ENCODE measurements around the gene SUMO4. TPM values are rescaled to one million over a fixed set of nuclear protein-coding genes. Genes with fewer than 3 reads are reported as not detected.

SUMO4 gene
- total and polyA plus RNA-seq, 10 of the 15 experiments (the other 5 are each of a cell fraction or from before 2014, with no cell fraction given): 0.07 to 5.3 (median 1.0) TPM; not detected in 1

DNA sequence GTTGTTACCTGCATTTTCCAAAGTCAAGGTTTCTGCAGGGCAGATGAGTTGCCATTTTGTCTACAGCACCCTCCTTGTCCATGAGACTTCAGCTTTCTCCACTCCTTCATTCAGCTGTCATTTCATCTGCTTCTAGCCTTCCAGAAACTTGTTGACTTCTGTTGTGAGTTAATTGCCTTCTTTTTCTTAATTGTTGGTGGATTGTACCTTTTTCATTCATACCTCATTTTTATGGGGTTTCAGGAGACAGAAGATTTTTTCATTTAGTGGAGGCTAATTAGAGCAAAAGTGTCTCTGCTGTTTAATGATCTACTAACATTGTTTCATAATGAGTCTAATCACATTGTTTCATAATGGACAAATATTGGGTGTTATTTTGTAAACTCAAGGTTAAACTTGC, 7.5 kb upstream of the SUMO4 start (continued):
- TF ChIP-seq GABPA (IDR thresholded peaks at IDR 0.05; ENCODE audit: low read depth) (no peak), IKZF1 (conservative IDR thresholded peaks at IDR 0.05) (peak; percentile 61), FOXM1 (IDR thresholded peaks at IDR 0.05; ENCODE audit: low read depth, low read length) (no peak), RFX5 (IDR thresholded peaks at IDR 0.05; ENCODE audit: low read depth, low read length) (no peak), SRF (IDR thresholded peaks at IDR 0.05; ENCODE audit: low read depth in 2 of 2, low read length in 2 of 2) (no peak), CBFB (IDR thresholded peaks at IDR 0.05; ENCODE audit: low read depth) (no peak), SMC3 (IDR thresholded peaks at IDR 0.05; ENCODE audit: borderline replicate concordance, low read length) (peak; percentile 8; the same call in 1 of the 2 replicates), MXI1 (IDR thresholded peaks at IDR 0.05; ENCODE audit: low read depth, low read length) (no peak), SP1 (IDR thresholded peaks at IDR 0.05; ENCODE audit: low read depth, low read length) (no peak), SPI1 (IDR thresholded peaks at IDR 0.05; ENCODE audit: borderline replicate concordance, insufficient read depth, low read depth, low read length) (no peak), TAF1 (IDR thresholded peaks at IDR 0.05; ENCODE audit: borderline replicate concordance, low read depth, low read length) (no peak), EP300 (IDR thresholded peaks at IDR 0.05; ENCODE audit: borderline replicate concordance in 1 of 2, control insufficient read depth in 1 of 2, low read depth in 2 of 2, low read length in 2 of 2) (peak in 1 of 2 experiments; percentile 64; a peak in 1 of 4 replicates), BRCA1 (IDR thresholded peaks at IDR 0.05; ENCODE audit: low read depth, low read length) (no peak), STAT3 (IDR thresholded peaks at IDR 0.05; ENCODE audit: low read depth, low read length) (no peak), MTA3 (IDR thresholded peaks at IDR 0.05; ENCODE audit: borderline replicate concordance, low read length) (no peak), ESRRA (IDR thresholded peaks at IDR 0.05; ENCODE audit: low read length) (no peak), RELA (IDR thresholded peaks at IDR 0.05; ENCODE audit: borderline replicate concordance, partially characterized antibody) (no peak), JUND (IDR thresholded peaks at IDR 0.05; ENCODE audit: low read depth, low read length) (0 out of 2 replicates have a peak, but pooled peaks have one; percentile 30), CHD4 (IDR thresholded peaks at IDR 0.05) (no peak)
- TF ChIP-seq, protein P1, sequence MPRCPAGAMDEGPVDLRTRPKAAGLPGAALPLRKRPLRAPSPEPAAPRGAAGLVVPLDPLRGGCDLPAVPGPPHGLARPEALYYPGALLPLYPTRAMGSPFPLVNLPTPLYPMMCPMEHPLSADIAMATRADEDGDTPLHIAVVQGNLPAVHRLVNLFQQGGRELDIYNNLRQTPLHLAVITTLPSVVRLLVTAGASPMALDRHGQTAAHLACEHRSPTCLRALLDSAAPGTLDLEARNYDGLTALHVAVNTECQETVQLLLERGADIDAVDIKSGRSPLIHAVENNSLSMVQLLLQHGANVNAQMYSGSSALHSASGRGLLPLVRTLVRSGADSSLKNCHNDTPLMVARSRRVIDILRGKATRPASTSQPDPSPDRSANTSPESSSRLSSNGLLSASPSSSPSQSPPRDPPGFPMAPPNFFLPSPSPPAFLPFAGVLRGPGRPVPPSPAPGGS (IDR thresholded peaks at IDR 0.05; ENCODE audit: borderline replicate concordance, insufficient read depth, low read depth, low read length, poor library complexity, severe bottlenecking): no peak
- TF ChIP-seq, protein P2, sequence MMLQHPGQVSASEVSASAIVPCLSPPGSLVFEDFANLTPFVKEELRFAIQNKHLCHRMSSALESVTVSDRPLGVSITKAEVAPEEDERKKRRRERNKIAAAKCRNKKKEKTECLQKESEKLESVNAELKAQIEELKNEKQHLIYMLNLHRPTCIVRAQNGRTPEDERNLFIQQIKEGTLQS (IDR thresholded peaks at IDR 0.05; ENCODE audit: borderline replicate concordance, extremely low read depth, low read depth, low read length): no peak
- TF ChIP-seq, protein P3, sequence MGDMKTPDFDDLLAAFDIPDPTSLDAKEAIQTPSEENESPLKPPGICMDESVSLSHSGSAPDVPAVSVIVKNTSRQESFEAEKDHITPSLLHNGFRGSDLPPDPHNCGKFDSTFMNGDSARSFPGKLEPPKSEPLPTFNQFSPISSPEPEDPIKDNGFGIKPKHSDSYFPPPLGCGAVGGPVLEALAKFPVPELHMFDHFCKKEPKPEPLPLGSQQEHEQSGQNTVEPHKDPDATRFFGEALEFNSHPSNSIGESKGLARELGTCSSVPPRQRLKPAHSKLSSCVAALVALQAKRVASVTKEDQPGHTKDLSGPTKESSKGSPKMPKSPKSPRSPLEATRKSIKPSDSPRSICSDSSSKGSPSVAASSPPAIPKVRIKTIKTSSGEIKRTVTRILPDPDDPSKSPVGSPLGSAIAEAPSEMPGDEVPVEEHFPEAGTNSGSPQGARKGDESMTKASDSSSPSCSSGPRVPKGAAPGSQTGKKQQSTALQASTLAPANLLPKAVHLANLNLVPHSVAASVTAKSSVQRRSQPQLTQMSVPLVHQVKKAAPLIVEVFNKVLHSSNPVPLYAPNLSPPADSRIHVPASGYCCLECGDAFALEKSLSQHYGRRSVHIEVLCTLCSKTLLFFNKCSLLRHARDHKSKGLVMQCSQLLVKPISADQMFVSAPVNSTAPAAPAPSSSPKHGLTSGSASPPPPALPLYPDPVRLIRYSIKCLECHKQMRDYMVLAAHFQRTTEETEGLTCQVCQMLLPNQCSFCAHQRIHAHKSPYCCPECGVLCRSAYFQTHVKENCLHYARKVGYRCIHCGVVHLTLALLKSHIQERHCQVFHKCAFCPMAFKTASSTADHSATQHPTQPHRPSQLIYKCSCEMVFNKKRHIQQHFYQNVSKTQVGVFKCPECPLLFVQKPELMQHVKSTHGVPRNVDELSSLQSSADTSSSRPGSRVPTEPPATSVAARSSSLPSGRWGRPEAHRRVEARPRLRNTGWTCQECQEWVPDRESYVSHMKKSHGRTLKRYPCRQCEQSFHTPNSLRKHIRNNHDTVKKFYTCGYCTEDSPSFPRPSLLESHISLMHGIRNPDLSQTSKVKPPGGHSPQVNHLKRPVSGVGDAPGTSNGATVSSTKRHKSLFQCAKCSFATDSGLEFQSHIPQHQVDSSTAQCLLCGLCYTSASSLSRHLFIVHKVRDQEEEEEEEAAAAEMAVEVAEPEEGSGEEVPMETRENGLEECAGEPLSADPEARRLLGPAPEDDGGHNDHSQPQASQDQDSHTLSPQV (IDR thresholded peaks at IDR 0.05): no peak
- TF ChIP-seq, protein P4, sequence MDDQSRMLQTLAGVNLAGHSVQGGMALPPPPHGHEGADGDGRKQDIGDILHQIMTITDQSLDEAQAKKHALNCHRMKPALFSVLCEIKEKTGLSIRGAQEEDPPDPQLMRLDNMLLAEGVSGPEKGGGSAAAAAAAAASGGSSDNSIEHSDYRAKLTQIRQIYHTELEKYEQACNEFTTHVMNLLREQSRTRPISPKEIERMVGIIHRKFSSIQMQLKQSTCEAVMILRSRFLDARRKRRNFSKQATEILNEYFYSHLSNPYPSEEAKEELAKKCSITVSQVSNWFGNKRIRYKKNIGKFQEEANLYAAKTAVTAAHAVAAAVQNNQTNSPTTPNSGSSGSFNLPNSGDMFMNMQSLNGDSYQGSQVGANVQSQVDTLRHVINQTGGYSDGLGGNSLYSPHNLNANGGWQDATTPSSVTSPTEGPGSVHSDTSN (IDR thresholded peaks at IDR 0.05; ENCODE audit: insufficient replicate concordance, low read depth, low read length): no peak
- TF ChIP-seq, protein P5, sequence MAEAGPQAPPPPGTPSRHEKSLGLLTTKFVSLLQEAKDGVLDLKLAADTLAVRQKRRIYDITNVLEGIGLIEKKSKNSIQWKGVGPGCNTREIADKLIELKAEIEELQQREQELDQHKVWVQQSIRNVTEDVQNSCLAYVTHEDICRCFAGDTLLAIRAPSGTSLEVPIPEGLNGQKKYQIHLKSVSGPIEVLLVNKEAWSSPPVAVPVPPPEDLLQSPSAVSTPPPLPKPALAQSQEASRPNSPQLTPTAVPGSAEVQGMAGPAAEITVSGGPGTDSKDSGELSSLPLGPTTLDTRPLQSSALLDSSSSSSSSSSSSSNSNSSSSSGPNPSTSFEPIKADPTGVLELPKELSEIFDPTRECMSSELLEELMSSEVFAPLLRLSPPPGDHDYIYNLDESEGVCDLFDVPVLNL (IDR thresholded peaks at IDR 0.05; ENCODE audit: low read depth, low read length): no peak
